OCI-LY7 (cell line): Measurements from ENCODE around the gene ZKSCAN1. TPM values are rescaled to one million over a fixed set of nuclear protein-coding genes. Genes with fewer than 3 reads are reported as not detected.
A peak's percentile ranks its signal among the peaks of the same experiment; 100 is the strongest.

Experiments
- BruUV-seq: library from RNA; stranded (reverse); fragments of 400-500 nt; replicated peaks from 2 replicates; lab custom pipeline; 2021; lab: Mats Ljungman, UMichigan
- CTCF ChIA-PET: fragments of 300-600 bp; sonication (Branson Sonifier 250); formaldehyde crosslinking; loops from one replicate; lab custom pipeline; 2022; ENCODE audit warnings: antibody characterized with exemption; ENCODE audit not compliant: unreplicated experiment; lab: Charles Lee
- POLR2A ChIA-PET: fragments of 300-600 bp; sonication (Branson Sonifier 250); formaldehyde crosslinking; loops from one replicate; lab custom pipeline; 2022; ENCODE audit warnings: antibody characterized with exemption; lab: Charles Lee
- DNase-seq: peaks from one replicate; pipeline ENCODE4 v3.0.0-alpha.2; 2015; ENCODE audit warnings: low spot score
- H2AFZ ChIP-seq: fragments of 200-600 bp; sonication (generic), shearing (Covaris generic); 2 replicates; pipeline ENCODE4 v1.6.1; 2014; ENCODE audit warnings: mild to moderate bottlenecking, antibody characterized with exemption, low read length, moderate library complexity
- H3K27ac ChIP-seq: fragments of 200-600 bp; sonication (generic); 2 replicates; pipeline ENCODE4 v1.5.1; 2014; ENCODE audit warnings: mixed run types, low read depth, mild to moderate bottlenecking, moderate library complexity, low read length, inconsistent platforms; ENCODE audit not compliant: poor library complexity, severe bottlenecking
- H3K36me3 ChIP-seq: fragments of 200-600 bp; sonication (generic); 2 replicates; pipeline ENCODE4 v1.6.1; 2014; ENCODE audit warnings: mild to moderate bottlenecking, antibody characterized with exemption, low read length, moderate library complexity, mixed read lengths; ENCODE audit not compliant: insufficient read depth
- H3K4me1 ChIP-seq: fragments of 200-600 bp; sonication (generic); 2 replicates; pipeline ENCODE4 v1.5.1; 2014; ENCODE audit warnings: mild to moderate bottlenecking, low read length; ENCODE audit not compliant: insufficient read depth, poor library complexity, severe bottlenecking
- H3K4me2 ChIP-seq: fragments of 200-600 bp; sonication (generic); 2 replicates; pipeline ENCODE4 v1.6.1; 2014; ENCODE audit warnings: mild to moderate bottlenecking, low read length
- H3K4me3 ChIP-seq: fragments of 200-600 bp; sonication (generic); 2 replicates; pipeline ENCODE4 v1.5.1; 2014; ENCODE audit warnings: mild to moderate bottlenecking, low read depth, low read length; ENCODE audit not compliant: poor library complexity, severe bottlenecking
- H3K79me2 ChIP-seq: fragments of 200-600 bp; sonication (generic); 2 replicates; pipeline ENCODE4 v1.6.1; 2016; ENCODE audit warnings: low read depth, mild to moderate bottlenecking, low read length, moderate library complexity, mixed read lengths; ENCODE audit not compliant: insufficient read depth
- H3K9me2 ChIP-seq: fragments of 200-600 bp; sonication (generic); 2 replicates; pipeline ENCODE4 v1.6.1; 2016; ENCODE audit warnings: mild to moderate bottlenecking, low read length, mixed read lengths; ENCODE audit not compliant: insufficient read depth
- H3K9me3 ChIP-seq: fragments of 200-600 bp; sonication (generic); 2 replicates; pipeline ENCODE4 v1.6.1; 2014; ENCODE audit warnings: mild to moderate bottlenecking, mixed run types, low read length, mixed read lengths
- H4K20me1 ChIP-seq: fragments of 200-600 bp; sonication (generic); 2 replicates; pipeline ENCODE4 v1.6.1; 2014; ENCODE audit warnings: mild to moderate bottlenecking, antibody characterized with exemption, low read length, moderate library complexity, mixed read lengths; ENCODE audit not compliant: insufficient read depth
- EZH2phosphoT487 ChIP-seq: fragments of 200-600 bp; sonication (generic); IDR thresholded peaks from 2 replicates; pipeline ENCODE4 v1.6.1; 2018; ENCODE audit warnings: low read depth, borderline replicate concordance, mild to moderate bottlenecking, mixed run types, antibody characterized with exemption, low read length, moderate library complexity, mixed read lengths
- intact Hi-C: fragments of 100-400 bp; cut with micrococcal nuclease; formaldehyde crosslinking; loops from one replicate; pipeline ENCODE4 v1.10.0; 2022; ENCODE audit not compliant: unreplicated experiment
- total RNA-seq, 2 experiments: library from RNA; depleted of rRNA in 1 of 2; stranded (reverse); fragments of >200 nt in 1 of 2; shearing (Covaris generic) in 1 of 2; gene quantifications; 2 replicates each; pipeline ENCODE4 v1.2.3, GENCODE V29; 2014 to 2022
- TF ChIP-seq, protein P1 (sequence below): fragments of 200-600 bp; sonication (generic); conservative IDR thresholded peaks from 2 replicates; pipeline ENCODE4 v1.5.1; 2014; ENCODE audit warnings: mild to moderate bottlenecking, antibody characterized with exemption, low read length, moderate library complexity, mixed read lengths

Gene ZKSCAN1
- total RNA-seq, 2 experiments from 2014 or later: 20.2 to 48.1 TPM

DNA sequence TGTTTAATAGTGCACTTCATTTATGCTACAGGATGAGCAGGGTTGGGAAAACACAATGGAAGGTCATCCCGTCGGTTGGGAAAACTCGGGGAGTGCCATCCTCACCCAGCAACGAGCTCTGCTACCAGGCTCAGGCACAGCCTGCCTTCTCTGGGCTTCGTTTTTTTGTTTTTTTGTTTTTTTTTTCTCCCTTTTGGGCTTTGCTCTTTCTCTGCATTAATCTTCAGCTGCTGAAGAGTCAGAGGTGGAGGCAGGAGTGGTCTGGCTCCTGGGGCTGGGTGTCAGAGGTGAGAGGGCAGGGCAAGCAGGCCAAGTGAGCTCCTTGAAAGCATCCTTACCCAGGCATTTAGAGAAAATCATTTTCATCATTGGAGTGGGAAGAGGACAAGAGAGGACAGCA, 54.6 kb downstream of the ZKSCAN1 start:
- intact Hi-C loops: no loop called here
- no peak for DNase-seq
- POLR2A ChIA-PET: interaction anchor here (0.8 kb wide), 1 partner anchor 109 kb away, joined by 3 read pairs; no protein-coding TSS in a partner anchor
- no peak overlapping the region for H3K4me3 ChIP-seq
- H2AFZ ChIP-seq: no peak overlapping the region
- no peak overlapping the region for H3K27ac ChIP-seq
- TF ChIP-seq, protein P1, sequence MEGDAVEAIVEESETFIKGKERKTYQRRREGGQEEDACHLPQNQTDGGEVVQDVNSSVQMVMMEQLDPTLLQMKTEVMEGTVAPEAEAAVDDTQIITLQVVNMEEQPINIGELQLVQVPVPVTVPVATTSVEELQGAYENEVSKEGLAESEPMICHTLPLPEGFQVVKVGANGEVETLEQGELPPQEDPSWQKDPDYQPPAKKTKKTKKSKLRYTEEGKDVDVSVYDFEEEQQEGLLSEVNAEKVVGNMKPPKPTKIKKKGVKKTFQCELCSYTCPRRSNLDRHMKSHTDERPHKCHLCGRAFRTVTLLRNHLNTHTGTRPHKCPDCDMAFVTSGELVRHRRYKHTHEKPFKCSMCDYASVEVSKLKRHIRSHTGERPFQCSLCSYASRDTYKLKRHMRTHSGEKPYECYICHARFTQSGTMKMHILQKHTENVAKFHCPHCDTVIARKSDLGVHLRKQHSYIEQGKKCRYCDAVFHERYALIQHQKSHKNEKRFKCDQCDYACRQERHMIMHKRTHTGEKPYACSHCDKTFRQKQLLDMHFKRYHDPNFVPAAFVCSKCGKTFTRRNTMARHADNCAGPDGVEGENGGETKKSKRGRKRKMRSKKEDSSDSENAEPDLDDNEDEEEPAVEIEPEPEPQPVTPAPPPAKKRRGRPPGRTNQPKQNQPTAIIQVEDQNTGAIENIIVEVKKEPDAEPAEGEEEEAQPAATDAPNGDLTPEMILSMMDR: no peak
- no peak for TF ChIP-seq EZH2phosphoT487
- H4K20me1 ChIP-seq: no peaks in the 10 kb centered on the region
- CTCF ChIA-PET: no interaction called here
- H3K9me3 ChIP-seq: no peaks in the 10 kb centered on the region
- peaks cover 62% of the 10 kb centered on the region for H3K36me3 ChIP-seq
- no peak overlapping the region for H3K4me2 ChIP-seq
- no peaks in the 10 kb centered on the region for H3K79me2 ChIP-seq
- no peaks in the 10 kb centered on the region for H3K9me2 ChIP-seq
- BruUV-seq: no TSS peak
- H3K4me1 ChIP-seq: no peaks in the 10 kb centered on the region

DNA sequence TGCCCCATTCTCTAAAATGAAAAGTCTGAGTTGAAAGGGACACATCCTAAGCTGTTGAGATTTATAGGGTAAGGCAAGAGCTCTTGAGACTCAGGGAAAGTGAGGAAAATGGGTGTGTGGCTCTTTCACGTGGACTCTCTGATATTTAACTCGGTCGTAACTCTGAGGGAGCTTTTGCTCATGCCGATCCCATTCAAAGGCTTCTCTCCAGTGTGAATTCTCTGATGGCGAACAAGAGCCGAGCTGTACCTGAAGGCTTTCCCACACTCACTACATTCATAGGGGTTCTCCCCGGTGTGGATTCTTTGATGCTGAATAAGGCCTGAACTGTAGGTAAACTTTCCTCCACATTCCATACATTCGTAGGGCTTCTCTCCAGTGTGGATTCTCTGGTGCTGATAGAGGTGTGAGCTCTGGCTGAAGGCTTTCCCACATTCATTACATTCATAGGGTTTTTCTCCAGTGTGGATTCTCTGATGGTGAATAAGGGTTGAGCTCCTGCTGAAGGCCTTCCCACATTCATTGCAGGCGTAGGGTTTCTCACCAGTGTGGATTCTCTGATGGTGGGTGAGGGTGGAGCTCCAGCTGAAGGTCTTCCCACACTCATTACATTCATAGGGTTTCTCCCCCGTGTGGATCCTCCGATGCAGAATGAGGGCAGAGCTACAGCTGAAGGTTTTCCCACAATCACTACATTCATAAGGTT, 55.8 kb downstream of the ZKSCAN1 start:
- DNase-seq: no peak
- TF ChIP-seq, protein P1: no peak
- TF ChIP-seq EZH2phosphoT487: no peak
- Histone ChIP-seq H3K9me2 (no peaks in the 10 kb centered on the region), H4K20me1 (no peaks in the 10 kb centered on the region), H2AFZ (no peak overlapping the region), H3K9me3 (no peaks in the 10 kb centered on the region), H3K27ac (no peak overlapping the region), H3K4me3 (no peak overlapping the region), H3K36me3 (peaks cover 66% of the 10 kb centered on the region), H3K4me2 (no peak overlapping the region), H3K79me2 (no peaks in the 10 kb centered on the region), H3K4me1 (no peaks in the 10 kb centered on the region)
- intact Hi-C loops: no loop called here
- BruUV-seq: TSS peak; percentile 53
- CTCF ChIA-PET: no interaction called here
- POLR2A ChIA-PET: interaction anchor here (0.6 to 1.1 kb wide), 2 partner anchors 21 to 115 kb away, joined by 3 to 8 read pairs; no protein-coding TSS in a partner anchor

DNA sequence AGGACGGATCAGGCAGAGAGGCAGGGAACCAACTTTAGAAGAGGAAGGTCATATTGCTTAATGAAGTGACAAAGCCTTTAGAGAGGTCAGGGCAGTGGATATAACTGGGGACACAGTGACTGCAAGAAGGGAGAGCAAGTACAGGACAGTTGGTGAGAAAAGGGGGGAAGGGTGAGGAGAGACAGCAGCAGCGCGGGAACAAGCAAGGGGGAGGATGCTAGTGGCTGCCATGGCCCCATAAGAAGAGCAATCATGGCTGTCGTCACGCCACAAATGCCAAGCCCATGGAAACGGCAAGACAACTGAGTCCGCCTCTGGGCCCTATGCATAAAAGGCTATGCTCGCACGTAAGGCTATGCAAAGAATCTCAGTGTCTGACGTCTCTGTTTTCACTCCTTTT, 57.1 kb downstream of the ZKSCAN1 start:
- Histone ChIP-seq H3K79me2 (no peaks in the 10 kb centered on the region), H3K36me3 (peaks cover 73% of the 10 kb centered on the region), H3K4me1 (no peaks in the 10 kb centered on the region), H2AFZ (no peak overlapping the region), H3K9me2 (no peaks in the 10 kb centered on the region), H3K4me3 (no peak overlapping the region), H3K9me3 (no peaks in the 10 kb centered on the region), H4K20me1 (no peaks in the 10 kb centered on the region), H3K27ac (no peak overlapping the region), H3K4me2 (no peak overlapping the region)
- no TSS peak for BruUV-seq
- ChIA-PET POLR2A (interaction anchor here (0.5 kb wide), 1 partner anchor 20 kb away, joined by 3 read pairs; no protein-coding TSS in a partner anchor), CTCF (no interaction called here)
- DNase-seq: no peak
- TF ChIP-seq, protein P1: no peak
- intact Hi-C loops: no loop called here
